Measurements from ENCODE around the gene PCK2.

PCK2 gene

GRCh38 chr14:24077086-24077485 lies 17.0 kb upstream of the PCK2 start:
- DNase-seq, result no peak

GRCh38 chr14:24078146-24078545 lies 16.0 kb upstream of the PCK2 start:
- no peak for DNase-seq

GRCh38 chr14:24079491-24080141 lies 14.5 kb upstream of the PCK2 start:
- peak; percentile 49 for DNase-seq

- DNase-seq, result no peak
Observed at GRCh38 chr14:24080142-24080530, 14.0 kb upstream of the PCK2 start.

DNA sequence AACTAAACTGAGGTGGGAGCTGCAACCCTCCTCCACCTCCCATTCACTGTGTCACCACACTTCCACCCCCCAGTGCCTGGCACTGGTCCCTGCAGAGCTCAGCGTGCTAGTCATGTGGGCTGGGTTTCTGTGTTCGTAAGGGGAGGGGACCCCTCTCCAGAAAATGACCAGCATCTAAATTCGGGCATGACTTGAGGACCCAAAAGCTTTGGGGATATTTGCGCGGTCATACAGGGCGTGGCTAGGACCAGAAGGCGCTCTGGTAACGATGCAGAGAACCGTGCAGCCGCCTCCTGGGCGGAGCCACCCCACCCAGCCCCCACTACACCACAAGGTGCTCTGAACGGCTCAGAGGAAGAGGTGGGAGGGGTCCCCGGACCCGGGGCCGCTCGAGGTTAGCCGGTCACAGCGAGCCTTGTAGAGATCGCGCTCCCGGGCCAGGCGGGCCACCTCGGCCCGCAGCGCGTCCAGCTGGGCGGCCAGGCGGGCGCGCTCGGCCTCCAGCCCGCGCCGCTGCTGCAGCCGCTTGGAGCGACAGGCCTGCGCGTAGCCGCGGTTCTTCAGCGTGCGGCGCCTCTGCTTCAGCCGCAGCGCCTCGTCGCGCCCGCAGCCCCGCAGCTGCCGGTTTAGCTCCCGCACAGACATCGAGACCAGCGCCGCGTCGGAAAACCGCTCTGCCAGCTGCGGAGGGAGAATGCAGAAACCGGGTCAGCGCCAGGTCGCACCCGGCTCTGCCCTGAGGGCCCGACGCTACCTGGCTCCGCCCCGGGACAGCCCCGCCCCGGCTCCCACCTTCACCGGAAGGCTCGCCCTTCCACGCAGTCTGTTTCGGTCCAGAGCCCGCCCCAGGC lies 13.0 kb upstream of the PCK2 start:
- peak; percentile 77 for DNase-seq

- DNase-seq, result no peak
Observed at GRCh38 chr14:24081739-24082211, 12.3 kb upstream of the PCK2 start.

- DNase-seq, result no peak
Observed at GRCh38 chr14:24082411-24083080, 11.6 kb upstream of the PCK2 start.

GRCh38 chr14:24083462-24083861 lies 10.6 kb upstream of the PCK2 start:
- no peak for DNase-seq

DNA sequence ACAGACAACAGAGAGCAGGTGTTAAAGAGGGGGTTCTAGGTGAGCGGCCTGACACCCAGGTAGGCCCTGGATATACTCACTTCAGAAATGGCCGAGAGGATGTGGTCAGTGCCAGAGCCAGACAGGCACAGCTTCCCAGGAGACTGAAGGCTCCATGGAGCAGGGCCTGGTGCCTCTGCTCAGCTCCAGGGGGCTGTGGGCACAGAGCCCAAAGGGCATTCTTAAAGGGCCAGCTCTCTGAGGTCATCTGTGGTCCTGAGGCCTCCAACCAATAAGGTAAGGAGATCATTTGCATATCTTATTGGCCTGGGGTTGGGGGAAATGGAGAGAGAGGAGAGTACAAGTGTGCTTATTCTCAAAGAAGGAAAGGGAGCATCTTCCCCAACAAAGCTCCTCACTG lies 9.7 kb upstream of the PCK2 start:
- no peak for DNase-seq

DNA sequence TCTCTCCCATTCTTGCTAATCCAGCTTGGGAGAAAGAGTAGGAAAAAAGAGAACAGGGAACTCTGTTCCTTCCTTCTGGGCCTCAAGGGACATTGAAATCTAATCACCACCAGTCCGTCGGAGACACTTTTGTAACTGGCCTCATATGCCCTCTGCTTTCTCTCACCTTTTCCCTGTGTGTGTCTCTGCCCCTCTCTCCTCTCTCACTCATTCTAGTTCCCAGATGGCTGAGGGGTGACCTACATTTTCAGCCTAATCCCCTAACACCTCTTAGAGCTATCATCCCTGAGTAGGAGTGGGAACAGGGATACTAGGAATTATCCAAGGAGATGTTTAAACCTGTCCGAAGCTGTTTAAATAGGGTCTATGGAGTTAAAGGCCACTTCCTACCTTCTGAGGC lies 8.9 kb upstream of the PCK2 start:
- DNase-seq, result no peak

GRCh38 chr14:24086193-24086955 lies 7.7 kb upstream of the PCK2 start:
- no peak for DNase-seq

- no peak for DNase-seq
Observed at GRCh38 chr14:24087004-24087403, 7.1 kb upstream of the PCK2 start.

DNA sequence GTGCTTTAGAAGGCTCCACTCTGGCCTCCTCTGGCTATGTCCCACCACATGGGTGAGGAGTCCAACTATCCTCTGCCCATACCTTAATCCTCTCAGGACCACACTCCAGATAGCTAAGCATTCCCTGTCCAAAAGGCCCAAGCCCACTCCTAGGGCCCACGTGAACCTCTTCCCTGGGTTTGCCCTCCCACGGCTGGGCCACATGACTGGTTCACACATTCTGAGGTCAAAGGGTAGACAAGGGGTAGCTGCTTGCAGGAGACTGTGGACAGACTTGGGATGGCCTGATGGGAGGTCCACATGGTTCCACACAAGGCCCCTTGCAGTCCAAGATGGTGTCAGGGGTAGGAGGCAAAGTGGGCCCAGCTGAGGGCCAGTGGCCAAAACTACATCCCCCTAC lies 6.0 kb upstream of the PCK2 start:
- no peak for DNase-seq

DNA sequence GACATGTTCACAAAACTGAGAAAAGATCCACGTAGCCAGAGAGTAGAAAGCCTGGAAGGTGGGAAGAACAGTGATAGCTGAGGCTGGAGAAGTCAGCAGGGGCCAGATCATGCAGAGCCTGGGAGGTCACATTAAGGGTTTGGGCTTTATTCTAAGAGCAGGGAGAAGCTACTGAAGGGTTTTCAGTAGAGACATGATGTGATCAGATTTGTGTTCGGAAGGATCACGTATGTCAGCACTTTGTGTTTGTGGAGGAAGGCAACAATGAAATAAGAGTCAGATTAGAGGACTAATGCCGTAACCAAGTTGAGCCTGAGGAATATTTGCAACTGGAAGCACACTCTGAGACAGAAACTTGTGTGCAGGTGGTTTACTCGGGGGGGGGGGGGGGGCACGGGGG lies 4.2 kb upstream of the PCK2 start:
- no peak for DNase-seq

GRCh38 chr14:24092110-24092504 lies 2.0 kb upstream of the PCK2 start:
- DNase-seq, result no peak

DNA sequence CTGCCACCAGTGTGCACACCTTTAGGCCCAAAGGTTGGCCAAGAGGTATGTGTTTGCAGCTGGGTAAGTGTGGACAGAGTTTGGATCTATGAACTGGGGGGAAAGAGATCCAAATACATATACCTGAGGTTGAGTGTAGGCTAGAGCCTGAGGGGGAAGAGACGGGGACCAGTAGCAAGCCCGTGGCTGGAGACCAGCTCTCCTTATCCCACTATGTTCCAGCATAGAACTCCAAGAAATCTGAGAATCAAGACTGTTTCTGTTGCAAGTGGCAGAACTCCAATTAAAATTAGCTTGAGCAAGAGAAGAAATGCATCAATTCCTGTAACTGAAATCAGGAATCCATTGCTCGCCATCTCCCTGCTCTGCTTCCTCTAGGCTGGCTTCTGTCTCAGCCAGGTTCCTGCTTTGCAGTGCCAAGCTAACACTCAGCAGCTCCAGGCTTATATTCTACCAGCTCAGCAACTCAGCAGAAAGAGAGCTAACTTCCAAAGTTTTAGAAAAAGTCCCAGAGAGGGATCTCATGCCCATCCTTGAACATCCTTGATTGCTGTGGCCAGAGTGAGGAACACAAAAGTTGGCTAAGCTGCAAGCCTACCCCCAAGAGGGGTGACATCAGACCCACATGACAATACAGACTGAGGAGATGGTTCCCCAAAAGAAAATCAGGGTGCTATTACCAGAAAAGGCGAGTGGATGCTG lies 1.5 kb upstream of the PCK2 start:
- DNase-seq, result no peak

- DNase-seq, result no peak
Observed at GRCh38 chr14:24093207-24093900, 757 bp upstream of the PCK2 start.

GRCh38 chr14:24094841-24095270 lies 745 bp downstream of the PCK2 start:
- no peak for DNase-seq

DNA sequence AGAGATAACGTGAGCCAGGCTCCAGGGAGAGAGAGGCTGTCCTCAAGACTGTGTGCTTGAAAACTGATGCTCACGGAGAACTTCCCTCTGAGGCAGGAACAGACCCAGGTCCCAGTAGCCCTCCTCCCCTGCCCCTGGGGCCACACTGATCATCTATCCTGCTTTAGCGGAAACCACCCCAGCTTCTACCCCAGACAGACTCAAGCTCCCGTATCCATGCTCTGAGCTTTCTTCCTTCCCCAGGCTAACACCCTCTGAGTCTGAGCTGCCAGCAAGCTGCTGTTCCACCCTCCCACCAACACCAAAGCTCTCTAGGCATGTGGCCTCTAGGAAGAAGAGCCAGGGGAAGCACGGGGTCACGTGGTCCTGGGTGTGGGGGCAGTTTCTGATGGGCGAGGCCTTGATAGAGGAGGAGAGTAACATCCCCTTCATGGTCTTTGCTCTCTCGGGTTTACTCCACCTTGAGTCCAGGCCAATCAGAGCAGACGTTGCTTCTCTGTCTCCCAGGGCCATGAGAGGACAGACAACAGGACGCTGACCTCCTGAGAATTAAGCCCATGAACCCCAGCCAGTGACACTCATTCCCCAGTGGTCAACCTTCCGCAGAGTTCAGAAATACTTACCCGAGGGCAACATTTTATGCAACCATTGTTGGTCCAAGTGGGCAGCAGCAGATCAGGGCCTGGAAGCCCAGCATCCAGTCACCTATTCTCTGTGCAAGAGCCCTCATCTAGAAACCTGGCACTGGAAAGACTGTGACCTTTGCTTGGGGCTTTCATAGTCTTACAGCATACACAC lies 1.4 kb downstream of the PCK2 start:
- no peak for DNase-seq

DNA sequence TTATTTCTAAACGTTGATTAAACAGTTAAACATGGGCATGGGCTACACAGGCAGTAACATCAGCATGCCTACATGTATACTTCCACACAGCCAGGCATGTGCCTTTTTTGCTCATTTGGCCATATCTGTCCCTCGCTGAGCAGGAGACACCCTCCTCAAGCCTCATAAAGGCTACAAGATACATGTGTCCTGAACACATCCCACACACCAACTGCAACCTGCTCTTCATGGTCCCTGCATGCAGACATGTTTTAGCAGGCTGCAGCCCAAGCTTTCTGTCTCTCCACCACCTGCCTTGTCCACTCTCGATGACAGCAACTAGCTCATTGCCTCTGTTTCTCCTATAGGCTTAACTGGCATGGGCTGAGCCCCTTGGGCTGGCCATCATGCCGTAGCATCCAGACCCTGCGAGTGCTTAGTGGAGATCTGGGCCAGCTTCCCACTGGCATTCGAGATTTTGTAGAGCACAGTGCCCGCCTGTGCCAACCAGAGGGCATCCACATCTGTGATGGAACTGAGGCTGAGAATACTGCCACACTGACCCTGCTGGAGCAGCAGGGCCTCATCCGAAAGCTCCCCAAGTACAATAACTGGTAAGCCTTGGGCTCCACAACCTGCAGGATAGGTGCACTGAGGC lies 2.6 kb downstream of the PCK2 start:
- no peak for DNase-seq
